SK-N-SH treated with all-trans-retinoic acid at 6 μM for 48 hours (cell line): ENCODE results near the gene OSBPL1A.
A peak's percentile ranks its signal among the peaks of the same experiment; 100 is the strongest.

ENCODE experiments used
- ATAC-seq: fragments of 200-7000 bp; cut with Tn5 transposase; 3 replicates; pipeline ENCODE4 v1.9.1; 2020; ENCODE audit warnings: mild to moderate bottlenecking, moderate library complexity
- ARNTL ChIP-seq: fragments of 450-650 bp; formaldehyde crosslinking; IDR thresholded peaks from 2 replicates; pipeline ENCODE4 v1.5.0; 2020; ENCODE audit warnings: low read depth, mild to moderate bottlenecking, moderate library complexity, borderline replicate concordance
- BACH2 ChIP-seq: fragments of 250-450 bp; sonication (Bioruptor Pico); IDR thresholded peaks from 2 replicates; pipeline ENCODE4 v1.9.0; 2021; ENCODE audit warnings: mild to moderate bottlenecking, borderline replicate concordance
- CSDC2 ChIP-seq: fragments of 250-450 bp; sonication (Bioruptor Pico); IDR thresholded peaks from 2 replicates; pipeline ENCODE4 v1.5.0; 2020; ENCODE audit warnings: mild to moderate bottlenecking, moderate library complexity
- CSRNP3 ChIP-seq: fragments of 250-450 bp; sonication (Bioruptor Pico); IDR thresholded peaks from 2 replicates; pipeline ENCODE4 v1.5.1; 2021; ENCODE audit warnings: mild to moderate bottlenecking, moderate library complexity
- ESRRG ChIP-seq: fragments of 250-450 bp; sonication (Bioruptor Pico); IDR thresholded peaks from 2 replicates; pipeline ENCODE4 v1.6.1; 2021; ENCODE audit warnings: mild to moderate bottlenecking
- ISL1 ChIP-seq: fragments of 250-450 bp; sonication (Bioruptor Pico); IDR thresholded peaks from 2 replicates; pipeline ENCODE4 v2.1.2; 2022; ENCODE audit warnings: mild to moderate bottlenecking, moderate library complexity
- OSR1 ChIP-seq: fragments of 250-450 bp; sonication (Bioruptor Pico); IDR thresholded peaks from 2 replicates; pipeline ENCODE4 v1.8.0; 2022; ENCODE audit warnings: moderate library complexity, mild to moderate bottlenecking, inconsistent platforms
- PATZ1 ChIP-seq: fragments of 250-450 bp; sonication (Bioruptor Pico); IDR thresholded peaks from 2 replicates; pipeline ENCODE4 v1.8.0; 2020; ENCODE audit warnings: mild to moderate bottlenecking, moderate library complexity, borderline replicate concordance
- POU6F1 ChIP-seq: fragments of 250-450 bp; sonication (Bioruptor Pico); IDR thresholded peaks from 2 replicates; pipeline ENCODE4 v1.8.0; 2021; ENCODE audit warnings: low read depth, mild to moderate bottlenecking, moderate library complexity, borderline replicate concordance
- PPARA ChIP-seq: fragments of 250-450 bp; sonication (Bioruptor Pico); IDR thresholded peaks from 2 replicates; pipeline ENCODE4 v1.5.0; 2020; ENCODE audit warnings: mild to moderate bottlenecking, borderline replicate concordance
- RARB ChIP-seq: fragments of 250-450 bp; sonication (Bioruptor Pico); IDR thresholded peaks from 2 replicates; pipeline ENCODE4 v1.8.0; 2021; ENCODE audit warnings: mild to moderate bottlenecking, moderate library complexity
- SNAI2 ChIP-seq: fragments of 250-450 bp; sonication (Bioruptor Pico); IDR thresholded peaks from 2 replicates; pipeline ENCODE4 v1.5.0; 2020; ENCODE audit warnings: mild to moderate bottlenecking, moderate library complexity
- TCF4 ChIP-seq: fragments of 250-450 bp; sonication (Bioruptor Pico); IDR thresholded peaks from 2 replicates; pipeline ENCODE4 v1.8.0; 2021; ENCODE audit warnings: mild to moderate bottlenecking, moderate library complexity, borderline replicate concordance
- TOX ChIP-seq: fragments of 250-450 bp; sonication (Bioruptor Pico); IDR thresholded peaks from 2 replicates; pipeline ENCODE4 v1.8.0; 2021; ENCODE audit warnings: mild to moderate bottlenecking, moderate library complexity, borderline replicate concordance
- TSHZ2 ChIP-seq: fragments of 250-450 bp; sonication (Bioruptor Pico); IDR thresholded peaks from 2 replicates; pipeline ENCODE4 v1.5.0; 2020; ENCODE audit warnings: mild to moderate bottlenecking, moderate library complexity
- ZC3H10 ChIP-seq: fragments of 250-450 bp; sonication (Bioruptor Pico); IDR thresholded peaks from 2 replicates; pipeline ENCODE4 v1.5.1; 2021; ENCODE audit warnings: mild to moderate bottlenecking, moderate library complexity
- ZFP3 ChIP-seq: fragments of 250-450 bp; sonication (Bioruptor Pico); IDR thresholded peaks from 2 replicates; pipeline ENCODE4 v1.5.0; 2020; ENCODE audit warnings: mild to moderate bottlenecking, moderate library complexity
- ZFP30 ChIP-seq: fragments of 450-650 bp; formaldehyde crosslinking; IDR thresholded peaks from 2 replicates; pipeline ENCODE4 v1.5.0; 2022; ENCODE audit warnings: mild to moderate bottlenecking, moderate library complexity
- ZNF70 ChIP-seq: fragments of 450-650 bp; formaldehyde crosslinking; IDR thresholded peaks from 2 replicates; pipeline ENCODE4 v1.5.0; 2020; ENCODE audit warnings: mild to moderate bottlenecking, moderate library complexity
- ZNF8 ChIP-seq: fragments of 450-650 bp; formaldehyde crosslinking; IDR thresholded peaks from 2 replicates; pipeline ENCODE4 v1.5.0; 2020; ENCODE audit warnings: mild to moderate bottlenecking, moderate library complexity

Gene OSBPL1A

GRCh38 chr18:24214144-24214543, 183.5 kb downstream of the OSBPL1A start:
- no peak for TF ChIP-seq ZNF70 (CRISPR knock-in tag)
- no peak for TF ChIP-seq ARNTL (CRISPR knock-in tag)
- TF ChIP-seq BACH2 (CRISPR knock-in tag) = no peak
- TF ChIP-seq TOX (CRISPR knock-in tag) = no peak
- TF ChIP-seq ESRRG (CRISPR knock-in tag) = no peak
- no peak for TF ChIP-seq ZC3H10 (CRISPR knock-in tag)
- no peak for TF ChIP-seq SNAI2
- no peak for TF ChIP-seq PPARA
- TF ChIP-seq RARB (CRISPR knock-in tag) = no peak
- TF ChIP-seq TCF4 = no peak
- no peak for TF ChIP-seq ZFP3
- no peak for TF ChIP-seq CSRNP3 (CRISPR knock-in tag)
- no peak for TF ChIP-seq ZFP30 (CRISPR knock-in tag)
- no peak for TF ChIP-seq POU6F1 (CRISPR knock-in tag)
- no peak for TF ChIP-seq ZNF8
- TF ChIP-seq ISL1 (CRISPR knock-in tag) = no peak
- no peak for TF ChIP-seq TSHZ2
- TF ChIP-seq OSR1 = no peak
- no peak for ATAC-seq

- peak; percentile 97 for ATAC-seq
- no peak for TF ChIP-seq ISL1 (CRISPR knock-in tag)
- TF ChIP-seq TSHZ2 = no peak
- TF ChIP-seq ESRRG (CRISPR knock-in tag) = no peak
- no peak for TF ChIP-seq PPARA
- no peak for TF ChIP-seq ZNF8
- no peak for TF ChIP-seq OSR1
- TF ChIP-seq ZC3H10 (CRISPR knock-in tag) = no peak
- TF ChIP-seq ARNTL (CRISPR knock-in tag) = no peak
- no peak for TF ChIP-seq TCF4
- TF ChIP-seq SNAI2 = no peak
- TF ChIP-seq ZNF70 (CRISPR knock-in tag) = no peak
- TF ChIP-seq ZFP30 (CRISPR knock-in tag) = no peak
- TF ChIP-seq CSRNP3 (CRISPR knock-in tag) = no peak
- TF ChIP-seq, all 23 proteins: peak for 0
Measured at GRCh38 chr18:24212939-24213338, 184.7 kb downstream of the OSBPL1A start.

GRCh38 chr18:24209558-24209957, 188.1 kb downstream of the OSBPL1A start:
- ATAC-seq = no peak
- TF ChIP-seq PPARA (no peak), OSR1 (no peak), TSHZ2 (no peak), PATZ1 (CRISPR knock-in tag) (no peak), BACH2 (CRISPR knock-in tag) (no peak), ZNF70 (CRISPR knock-in tag) (no peak), CSDC2 (no peak), TOX (CRISPR knock-in tag) (no peak), ZFP30 (CRISPR knock-in tag) (no peak), ARNTL (CRISPR knock-in tag) (no peak), ZNF8 (no peak), ISL1 (CRISPR knock-in tag) (no peak)
